Fibroblast of mammary gland (primary cell): ENCODE data around the gene CNNM1.

ENCODE experiments used
- DNase-seq: peaks from one replicate; pipeline ENCODE4 v3.0.0-alpha.2; 2010; ENCODE audit warnings: low read depth
- H3K4me3 ChIP-seq: 2 replicates; pipeline ENCODE4 v1.5.1; 2011; ENCODE audit warnings: low read depth, mild to moderate bottlenecking, low read length, moderate library complexity; ENCODE audit not compliant: control insufficient read depth
- CTCF ChIP-seq: conservative IDR thresholded peaks from 2 replicates; pipeline ENCODE4 v1.5.1; 2011; ENCODE audit warnings: low read depth, low read length, inconsistent platforms; ENCODE audit not compliant: control insufficient read depth, insufficient read depth

Gene CNNM1

GRCh38 chr10:99297033-99297432 is 32.1 kb upstream of the CNNM1 start:
- TF ChIP-seq CTCF, result no peak
- DNase-seq, result no peak
- H3K4me3 ChIP-seq, result no peak overlapping the region

- TF ChIP-seq CTCF, result no peak
- DNase-seq, result no peak
- H3K4me3 ChIP-seq, result no peak overlapping the region
These were observed 25.0 kb upstream of the CNNM1 start for GRCh38 chr10:99303899-99304861.

GRCh38 chr10:99304862-99305229 is 24.3 kb upstream of the CNNM1 start:
- DNase-seq, result no peak
- no peak for TF ChIP-seq CTCF
- H3K4me3 ChIP-seq, result no peak overlapping the region

GRCh38 chr10:99312501-99312900 is 16.7 kb upstream of the CNNM1 start:
- TF ChIP-seq CTCF, result no peak
- no peak overlapping the region for H3K4me3 ChIP-seq
- no peak for DNase-seq

GRCh38 chr10:99315853-99316252 is 13.3 kb upstream of the CNNM1 start:
- no peak overlapping the region for H3K4me3 ChIP-seq
- TF ChIP-seq CTCF, result no peak
- DNase-seq, result no peak

- TF ChIP-seq CTCF, result no peak
- DNase-seq, result no peak
- H3K4me3 ChIP-seq, result no peak overlapping the region
These were observed 12.8 kb upstream of the CNNM1 start for GRCh38 chr10:99316374-99316773.
